ENCODE data around the gene FILIP1. TPM values are rescaled to one million over a fixed set of nuclear protein-coding genes. Genes with fewer than 3 reads are reported as not detected.

Gene FILIP1
- total and polyA plus RNA-seq, 5 donors = 39.1 to 131 (median 118) TPM

Small RNA genes within 50 kb of the gene (microRNA-seq; reads per million reads assigned to microRNA genes)
- gene MIR4463 = 0 reads per million in 2 donors

Other genes with a start within 250 kb of the FILIP1 start
- gene COX7A2, start 250.0 kb downstream of the FILIP1 start, total RNA-seq = 100 to 1,000 TPM; 763 to 921 (median 836) TPM
- gene COX7A2, start 250.0 kb downstream of the FILIP1 start, polyA plus RNA-seq = 2,071 TPM
- 10 to 100 TPM; 58.6 to 70.7 (median 65.5) TPM for gene TMEM30A, start 209.0 kb downstream of the FILIP1 start, total RNA-seq
- 34.6 TPM for gene TMEM30A, start 209.0 kb downstream of the FILIP1 start, polyA plus RNA-seq
- 10 to 100 TPM; 61.1 to 76.5 (median 65.6) TPM for gene SENP6, start 108.1 kb upstream of the FILIP1 start, total RNA-seq
- 23.0 TPM for gene SENP6, start 108.1 kb upstream of the FILIP1 start, polyA plus RNA-seq